Measurements from ENCODE around the gene RUFY4.
"Not testable (repeated sequence)": the region's sequence is repeated elsewhere in the genome, so short reads cannot be mapped to it uniquely, and the experiment has no call there.

The RUFY4 gene

GRCh38 chr2:218041302-218042168 lies 27.5 kb upstream of the RUFY4 start:
- no peak overlapping the region for H3K4me3 ChIP-seq (ENCODE audit: low read depth in 1 of 5, low read length in 5 of 5)
- no peaks in the 10 kb centered on the region for H3K4me1 ChIP-seq (ENCODE audit: control insufficient read depth in 5 of 5, insufficient read depth in 5 of 5, low read length in 5 of 5)
- no peaks in the 10 kb centered on the region for H3K27me3 ChIP-seq (ENCODE audit: control insufficient read depth in 5 of 5, insufficient read depth in 4 of 5, low read length in 5 of 5)
- H3K36me3 ChIP-seq (ENCODE audit: control insufficient read depth in 5 of 5, insufficient read depth in 5 of 5, low read length in 5 of 5), result no peaks in the 10 kb centered on the region
- H3K9ac ChIP-seq (ENCODE audit: low read length in 5 of 5), result no peak overlapping the region
- H3K9me3 ChIP-seq (ENCODE audit: control insufficient read depth in 5 of 5, low read length in 5 of 5), result no peaks in the 10 kb centered on the region
- H3K27ac ChIP-seq (ENCODE audit: low read depth, low read length), result no peak overlapping the region

- H3K4me3 ChIP-seq (ENCODE audit: low read depth in 1 of 5, low read length in 5 of 5), result no peak overlapping the region
- no peak overlapping the region for H3K9ac ChIP-seq (ENCODE audit: low read length in 5 of 5)
- no peaks in the 10 kb centered on the region for H3K27me3 ChIP-seq (ENCODE audit: control insufficient read depth in 5 of 5, insufficient read depth in 4 of 5, low read length in 5 of 5)
- no peaks in the 10 kb centered on the region for H3K4me1 ChIP-seq (ENCODE audit: control insufficient read depth in 5 of 5, insufficient read depth in 5 of 5, low read length in 5 of 5)
- no peak overlapping the region for H3K27ac ChIP-seq (ENCODE audit: low read depth, low read length)
- no peaks in the 10 kb centered on the region for H3K9me3 ChIP-seq (ENCODE audit: control insufficient read depth in 5 of 5, low read length in 5 of 5)
- H3K36me3 ChIP-seq (ENCODE audit: control insufficient read depth in 5 of 5, insufficient read depth in 5 of 5, low read length in 5 of 5), result no peaks in the 10 kb centered on the region
These were observed 26.0 kb upstream of the RUFY4 start for GRCh38 chr2:218043100-218043499.

GRCh38 chr2:218043701-218044109 lies 25.3 kb upstream of the RUFY4 start:
- Histone ChIP-seq H3K9ac (ENCODE audit: low read length in 5 of 5) (no peak overlapping the region), H3K9me3 (ENCODE audit: control insufficient read depth in 5 of 5, low read length in 5 of 5) (no peaks in the 10 kb centered on the region), H3K4me3 (ENCODE audit: low read depth in 1 of 5, low read length in 5 of 5) (no peak overlapping the region), H3K36me3 (ENCODE audit: control insufficient read depth in 5 of 5, insufficient read depth in 5 of 5, low read length in 5 of 5) (no peaks in the 10 kb centered on the region), H3K4me1 (ENCODE audit: control insufficient read depth in 5 of 5, insufficient read depth in 5 of 5, low read length in 5 of 5) (no peaks in the 10 kb centered on the region), H3K27ac (ENCODE audit: low read depth, low read length) (no peak overlapping the region), H3K27me3 (ENCODE audit: control insufficient read depth in 5 of 5, insufficient read depth in 4 of 5, low read length in 5 of 5) (no peaks in the 10 kb centered on the region)

GRCh38 chr2:218044599-218044998 lies 24.5 kb upstream of the RUFY4 start:
- H3K27me3 ChIP-seq (ENCODE audit: control insufficient read depth in 5 of 5, insufficient read depth in 4 of 5, low read length in 5 of 5); H3K4me1 ChIP-seq (ENCODE audit: control insufficient read depth in 5 of 5, insufficient read depth in 5 of 5, low read length in 5 of 5); H3K9me3 ChIP-seq (ENCODE audit: control insufficient read depth in 5 of 5, low read length in 5 of 5); H3K27ac ChIP-seq (ENCODE audit: low read depth, low read length); H3K4me3 ChIP-seq (ENCODE audit: low read depth in 1 of 5, low read length in 5 of 5); H3K9ac ChIP-seq (ENCODE audit: low read length in 5 of 5); H3K36me3 ChIP-seq (ENCODE audit: control insufficient read depth in 5 of 5, insufficient read depth in 5 of 5, low read length in 5 of 5): not testable (repeated sequence)

GRCh38 chr2:218046238-218046637 lies 22.8 kb upstream of the RUFY4 start:
- H3K36me3 ChIP-seq (ENCODE audit: control insufficient read depth in 5 of 5, insufficient read depth in 5 of 5, low read length in 5 of 5), result no peaks in the 10 kb centered on the region
- H3K27me3 ChIP-seq (ENCODE audit: control insufficient read depth in 5 of 5, insufficient read depth in 4 of 5, low read length in 5 of 5), result no peaks in the 10 kb centered on the region
- H3K9me3 ChIP-seq (ENCODE audit: control insufficient read depth in 5 of 5, low read length in 5 of 5), result peaks cover 0 to 7% (median 5%) of the 10 kb centered on the region in 5 donors
- no peak overlapping the region for H3K27ac ChIP-seq (ENCODE audit: low read depth, low read length)
- no peak overlapping the region for H3K4me3 ChIP-seq (ENCODE audit: low read depth in 1 of 5, low read length in 5 of 5)
- H3K9ac ChIP-seq (ENCODE audit: low read length in 5 of 5), result no peak overlapping the region
- peaks cover 0 to 2% (median 0%) of the 10 kb centered on the region in 5 donors for H3K4me1 ChIP-seq (ENCODE audit: control insufficient read depth in 5 of 5, insufficient read depth in 5 of 5, low read length in 5 of 5)

GRCh38 chr2:218047536-218048225 lies 21.4 kb upstream of the RUFY4 start:
- Histone ChIP-seq H3K9ac (ENCODE audit: low read length in 5 of 5) (no peak overlapping the region), H3K27me3 (ENCODE audit: control insufficient read depth in 5 of 5, insufficient read depth in 4 of 5, low read length in 5 of 5) (no peaks in the 10 kb centered on the region), H3K36me3 (ENCODE audit: control insufficient read depth in 5 of 5, insufficient read depth in 5 of 5, low read length in 5 of 5) (no peaks in the 10 kb centered on the region), H3K9me3 (ENCODE audit: control insufficient read depth in 5 of 5, low read length in 5 of 5) (peaks cover 0 to 7% (median 5%) of the 10 kb centered on the region in 5 donors), H3K27ac (ENCODE audit: low read depth, low read length) (no peak overlapping the region), H3K4me1 (ENCODE audit: control insufficient read depth in 5 of 5, insufficient read depth in 5 of 5, low read length in 5 of 5) (peaks cover 0 to 2% (median 0%) of the 10 kb centered on the region in 5 donors), H3K4me3 (ENCODE audit: low read depth in 1 of 5, low read length in 5 of 5) (no peak overlapping the region)

- peaks cover 0 to 9% (median 0%) of the 10 kb centered on the region in 5 donors for H3K4me1 ChIP-seq (ENCODE audit: control insufficient read depth in 5 of 5, insufficient read depth in 5 of 5, low read length in 5 of 5)
- H3K9ac ChIP-seq (ENCODE audit: low read length in 5 of 5), result no peak overlapping the region
- H3K27me3 ChIP-seq (ENCODE audit: control insufficient read depth in 5 of 5, insufficient read depth in 4 of 5, low read length in 5 of 5), result no peaks in the 10 kb centered on the region
- H3K4me3 ChIP-seq (ENCODE audit: low read depth in 1 of 5, low read length in 5 of 5), result no peak overlapping the region
- peaks cover 0 to 7% (median 5%) of the 10 kb centered on the region in 5 donors for H3K9me3 ChIP-seq (ENCODE audit: control insufficient read depth in 5 of 5, low read length in 5 of 5)
- no peak overlapping the region for H3K27ac ChIP-seq (ENCODE audit: low read depth, low read length)
- no peaks in the 10 kb centered on the region for H3K36me3 ChIP-seq (ENCODE audit: control insufficient read depth in 5 of 5, insufficient read depth in 5 of 5, low read length in 5 of 5)
These were observed 17.1 kb upstream of the RUFY4 start for GRCh38 chr2:218051903-218052302.

- Histone ChIP-seq H3K4me3 (ENCODE audit: low read depth in 1 of 5, low read length in 5 of 5) (no peak overlapping the region), H3K36me3 (ENCODE audit: control insufficient read depth in 5 of 5, insufficient read depth in 5 of 5, low read length in 5 of 5) (no peaks in the 10 kb centered on the region), H3K9ac (ENCODE audit: low read length in 5 of 5) (no peak overlapping the region), H3K27ac (ENCODE audit: low read depth, low read length) (no peak overlapping the region), H3K9me3 (ENCODE audit: control insufficient read depth in 5 of 5, low read length in 5 of 5) (no peaks in the 10 kb centered on the region), H3K27me3 (ENCODE audit: control insufficient read depth in 5 of 5, insufficient read depth in 4 of 5, low read length in 5 of 5) (peaks cover 0 to 2% (median 0%) of the 10 kb centered on the region in 5 donors), H3K4me1 (ENCODE audit: control insufficient read depth in 5 of 5, insufficient read depth in 5 of 5, low read length in 5 of 5) (peaks cover 0 to 20% (median 9%) of the 10 kb centered on the region in 5 donors)
These were observed 9.8 kb upstream of the RUFY4 start for GRCh38 chr2:218059289-218059688.

- no peak overlapping the region for H3K27ac ChIP-seq (ENCODE audit: low read depth, low read length)
- H3K36me3 ChIP-seq (ENCODE audit: control insufficient read depth in 5 of 5, insufficient read depth in 5 of 5, low read length in 5 of 5), result no peaks in the 10 kb centered on the region
- H3K4me1 ChIP-seq (ENCODE audit: control insufficient read depth in 5 of 5, insufficient read depth in 5 of 5, low read length in 5 of 5), result peaks cover 0 to 20% (median 9%) of the 10 kb centered on the region in 5 donors
- H3K27me3 ChIP-seq (ENCODE audit: control insufficient read depth in 5 of 5, insufficient read depth in 4 of 5, low read length in 5 of 5), result peaks cover 0 to 2% (median 0%) of the 10 kb centered on the region in 5 donors
- H3K9me3 ChIP-seq (ENCODE audit: control insufficient read depth in 5 of 5, low read length in 5 of 5), result no peaks in the 10 kb centered on the region
- H3K9ac ChIP-seq (ENCODE audit: low read length in 5 of 5), result no peak overlapping the region
- no peak overlapping the region for H3K4me3 ChIP-seq (ENCODE audit: low read depth in 1 of 5, low read length in 5 of 5)
These were observed 8.9 kb upstream of the RUFY4 start for GRCh38 chr2:218060118-218060517.

Data from subcutaneous abdominal adipose tissue (tissue), 5 donors.